SK-MEL-5 (cell line): ENCODE data around the gene GNB1L. TPM values are rescaled to one million over a fixed set of nuclear protein-coding genes. Genes with fewer than 3 reads are reported as not detected.
A peak's percentile ranks its signal among the peaks of the same experiment; 100 is the strongest.

Experiments used
- DNase-seq: peaks from one replicate; pipeline ENCODE4 v3.0.0-alpha.2; 2016; ENCODE audit warnings: low read depth, low spot score
- in situ Hi-C: cut with HindIII; loops from 2 replicates; pipeline ENCODE4 v1.10.0; 2016; ENCODE audit warnings: low sequenced_read_pairs, high pct_unique_total_duplicates, low pct_unique_long_range_greater_than_20kb
- total RNA-seq: library from RNA; depleted of rRNA; stranded (reverse); fragments of >200 nt; shearing (Covaris generic); gene quantifications from 2 replicates; pipeline ENCODE4 v1.2.3, GENCODE V29; 2014

GNB1L gene
- total RNA-seq, 1 experiment from 2014 or later: 8.7 TPM

DNA sequence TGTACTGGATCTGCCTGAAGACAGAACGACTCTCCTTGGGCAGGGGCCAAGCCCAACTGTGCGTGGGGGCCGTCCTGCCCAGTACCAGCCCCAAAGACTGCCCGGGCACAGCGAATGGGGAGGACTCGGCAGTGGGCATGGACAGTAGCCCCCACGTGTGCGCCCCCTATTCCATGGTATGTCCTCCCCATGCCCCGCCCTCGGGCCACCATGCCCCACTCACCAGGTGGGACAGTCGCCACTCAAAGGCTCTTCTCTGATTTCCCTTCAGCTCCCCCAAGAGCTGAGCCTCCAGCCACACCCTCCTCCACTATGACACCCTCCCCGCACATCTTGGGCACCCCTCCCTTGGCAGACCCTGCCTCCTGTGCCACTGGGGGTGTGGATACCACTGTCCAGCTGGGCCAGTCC is 43.5 kb downstream of the GNB1L start:
- in situ Hi-C loops: no loop called here
- no peak for DNase-seq

GRCh38 chr22:19810381-19811201 is 44.1 kb downstream of the GNB1L start:
- DNase-seq: no peak
- in situ Hi-C loops: no loop called here

- in situ Hi-C loops: no loop called here
- DNase-seq: no peak
Observed at GRCh38 chr22:19809741-19810140, 44.9 kb downstream of the GNB1L start.

GRCh38 chr22:19808873-19809478 is 45.7 kb downstream of the GNB1L start:
- no peak for DNase-seq
- in situ Hi-C loops: no loop called here

- in situ Hi-C loops: no loop called here
- no peak for DNase-seq
Observed at GRCh38 chr22:19807914-19808872, 46.5 kb downstream of the GNB1L start.

DNA sequence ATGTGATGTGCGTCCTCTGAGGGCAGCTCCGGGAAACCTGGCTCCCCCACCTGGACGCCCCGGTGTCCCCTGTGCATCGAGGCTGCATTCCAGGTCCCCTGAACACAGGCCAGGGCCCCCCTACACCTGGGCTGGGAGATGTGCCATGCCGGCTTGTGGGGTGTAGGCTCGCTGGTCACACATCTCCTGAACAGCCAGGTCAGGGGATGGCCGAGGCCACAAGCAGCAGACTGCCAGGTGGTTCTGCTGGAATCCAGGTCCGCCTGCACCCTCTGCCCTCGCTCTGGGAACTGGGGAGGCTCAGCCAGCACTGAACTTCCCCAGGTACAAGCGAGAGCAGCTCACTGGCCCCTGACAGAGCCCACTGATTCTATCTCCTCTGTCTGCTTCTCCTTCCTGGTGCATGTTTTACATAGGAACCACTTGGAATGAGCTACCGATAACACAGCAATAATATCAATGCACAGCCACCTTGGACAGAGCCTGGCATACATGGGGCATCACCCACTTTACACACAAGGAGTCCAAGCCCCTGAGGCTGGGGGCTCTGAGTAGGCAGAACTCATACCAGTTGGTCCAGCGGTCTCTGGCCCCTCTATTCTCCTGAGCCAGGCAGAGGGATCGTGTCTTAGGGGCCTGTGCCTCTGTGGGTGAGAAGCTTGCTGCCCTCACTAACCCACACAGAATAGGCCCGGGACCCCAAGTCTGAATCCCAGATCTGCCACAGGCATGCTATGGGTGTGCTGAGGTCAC is 47.3 kb downstream of the GNB1L start:
- in situ Hi-C loops: no loop called here
- no peak for DNase-seq

DNA sequence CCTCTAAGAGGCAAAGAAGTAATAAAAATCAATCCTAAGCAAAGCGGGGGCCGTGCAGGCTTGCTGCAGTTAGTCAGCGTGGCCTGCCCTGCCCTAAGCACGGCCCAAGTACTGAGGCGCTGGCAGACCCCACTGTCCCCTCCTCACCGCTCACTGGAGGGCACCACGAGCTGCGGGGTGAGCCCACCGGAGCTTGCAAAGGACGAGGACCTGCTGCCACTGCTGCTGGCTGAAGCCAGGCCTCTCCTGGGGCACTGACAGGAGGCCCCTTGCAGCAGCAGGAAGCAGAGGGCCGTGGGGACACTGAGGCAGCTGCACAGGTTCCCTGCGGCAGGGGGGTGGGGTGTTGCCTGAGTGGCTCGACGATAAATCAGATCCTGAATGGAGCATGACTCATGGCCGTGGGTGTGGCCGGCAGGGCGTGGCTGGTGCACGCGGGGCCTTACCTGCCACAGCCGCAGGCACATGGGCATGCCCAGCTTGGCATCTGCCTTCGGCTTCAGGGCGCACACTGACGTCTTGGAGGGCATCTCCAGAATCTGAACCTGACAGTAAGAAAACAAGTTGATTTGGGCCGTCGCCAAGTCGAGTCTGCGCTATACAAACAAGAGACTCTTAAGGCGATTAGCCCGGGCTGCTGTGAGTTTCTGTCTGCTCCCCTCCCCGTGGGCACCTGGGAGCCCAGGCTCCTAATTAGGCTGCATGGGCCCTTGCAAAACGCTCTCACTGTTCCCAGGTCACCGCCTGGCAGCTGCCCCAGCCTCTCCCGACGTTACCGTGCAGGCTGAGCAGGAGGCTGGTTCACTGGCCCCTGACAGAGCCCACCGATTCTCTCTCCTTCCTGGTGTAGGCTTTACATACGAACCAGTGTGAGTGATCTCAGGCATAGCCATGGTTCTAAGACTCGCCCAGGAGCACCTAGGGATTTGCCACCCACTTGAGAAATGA is 48.2 kb downstream of the GNB1L start:
- in situ Hi-C loops: no loop called here
- no peak for DNase-seq

- DNase-seq: no peak
- in situ Hi-C loops: no loop called here
Observed at GRCh38 chr22:19805821-19806212, 48.9 kb downstream of the GNB1L start.

DNA sequence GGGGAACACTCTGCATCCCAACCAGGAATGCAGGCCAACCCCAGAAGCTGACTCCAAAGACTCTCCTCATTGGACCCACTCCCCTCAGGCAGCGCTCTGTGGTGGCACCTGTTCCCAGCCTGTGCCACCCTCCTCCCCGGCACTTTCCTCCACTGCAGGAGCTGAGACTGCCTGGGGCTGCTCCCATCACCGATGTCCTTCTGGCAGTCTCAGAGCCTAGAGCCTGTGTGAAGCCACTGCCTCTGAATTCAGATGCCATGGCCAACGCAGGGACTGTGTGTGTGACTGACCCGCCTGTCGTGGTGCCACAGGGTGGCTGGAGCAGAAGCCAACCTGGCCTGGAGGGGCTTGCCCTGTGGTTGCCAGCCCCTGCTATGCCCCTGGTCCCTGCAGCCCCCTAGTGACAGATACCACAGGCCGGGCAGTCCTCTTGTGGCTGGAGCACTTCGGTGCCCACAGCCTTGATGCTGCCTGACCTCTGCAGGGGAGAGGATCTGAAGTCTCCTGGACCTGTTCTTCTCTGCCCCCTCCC is 50.9 kb downstream of the GNB1L start:
- in situ Hi-C loops: no loop called here
- no peak for DNase-seq

- in situ Hi-C loops: no loop called here
- no peak for DNase-seq
Observed at GRCh38 chr22:19802894-19803735, 51.6 kb downstream of the GNB1L start.

DNA sequence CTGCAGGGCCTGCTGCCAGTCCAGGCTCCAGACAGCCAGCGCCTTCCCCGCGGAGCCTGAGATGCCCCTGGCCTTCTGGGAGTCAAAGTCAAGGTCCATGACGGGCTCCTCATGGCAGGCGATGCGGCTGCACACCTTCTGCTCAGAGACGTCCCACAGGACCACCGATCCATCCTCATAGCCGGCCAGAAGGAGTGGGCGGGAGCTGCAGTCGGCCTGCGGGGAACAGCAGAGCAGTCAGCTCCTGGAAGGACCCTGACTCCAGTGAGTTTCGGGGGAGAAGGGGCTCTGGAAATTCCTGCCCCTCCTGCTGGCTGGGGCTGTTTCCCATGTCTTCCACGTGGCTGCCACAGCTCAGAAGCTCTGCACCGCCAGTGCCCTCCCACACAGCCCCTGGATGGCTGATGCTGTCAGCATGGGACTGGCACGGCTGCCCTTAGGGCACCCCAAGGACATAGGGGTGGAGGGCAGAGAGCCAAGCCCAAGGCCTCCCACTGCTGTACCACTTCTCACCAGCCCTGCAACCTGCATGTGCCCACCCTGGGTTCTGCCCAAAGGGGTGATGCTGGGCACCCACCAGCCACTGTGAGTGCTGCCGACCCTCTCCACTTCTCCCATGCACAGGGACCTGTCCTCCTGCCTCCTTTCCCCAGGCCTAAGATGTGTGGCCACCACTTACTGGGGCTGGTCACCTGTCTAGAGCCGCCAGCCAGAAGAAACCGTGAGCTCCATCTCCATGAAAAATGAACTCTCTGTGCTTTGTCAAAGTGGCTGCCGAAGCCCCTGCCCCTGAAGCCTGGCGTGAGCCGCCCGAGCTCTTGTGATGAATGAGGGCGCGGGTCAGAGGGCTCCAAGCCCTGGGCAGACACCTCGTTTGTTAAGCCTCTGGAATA is 52.4 kb downstream of the GNB1L start:
- no peak for DNase-seq
- in situ Hi-C loops: no loop called here

GRCh38 chr22:19801340-19802000 is 53.2 kb downstream of the GNB1L start:
- DNase-seq: no peak
- in situ Hi-C loops: no loop called here

DNA sequence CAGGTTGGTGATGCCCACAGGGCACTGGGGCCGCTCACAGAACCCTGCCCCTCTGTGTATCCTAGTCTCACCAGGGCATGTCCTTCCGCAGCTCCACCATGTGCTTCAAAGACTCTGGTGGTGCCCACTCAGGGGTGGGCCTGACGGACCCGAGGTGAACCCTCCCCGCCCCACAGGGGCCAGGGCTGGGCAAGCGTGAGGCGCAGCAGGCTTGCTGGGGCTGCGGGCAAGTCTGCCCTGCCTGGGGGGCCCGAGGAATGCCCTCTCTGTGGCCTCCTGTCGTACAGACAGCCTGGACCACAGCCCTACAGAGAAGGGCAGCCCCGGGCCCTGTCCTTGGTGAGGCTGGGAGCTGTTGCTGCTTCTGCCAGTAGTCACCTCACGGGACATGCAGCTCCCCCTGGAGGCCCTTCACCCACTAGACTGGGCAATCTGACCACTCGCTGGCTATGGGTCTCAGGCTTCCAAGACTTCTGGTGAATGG is 53.9 kb downstream of the GNB1L start:
- peak; percentile 59 for DNase-seq
- in situ Hi-C loops: no loop called here

- DNase-seq: no peak
- in situ Hi-C loops: no loop called here
Observed at GRCh38 chr22:19800306-19800705, 54.4 kb downstream of the GNB1L start.
